Coronary artery (tissue), 2 donors: ENCODE data around the gene DCTN3.

ENCODE experiments used
- DNase-seq: peaks from one replicate; pipeline ENCODE4 v3.0.0-alpha.2; 2017; ENCODE audit warnings: low spot score
- H3K27ac ChIP-seq, 2 donors: fragments of 200-600 bp; sonication (generic); one replicate each; pipeline ENCODE4 v1.5.1; 2016 to 2019
- H3K4me3 ChIP-seq: fragments of 200-600 bp; sonication (generic); 2 replicates; pipeline ENCODE4 v1.5.1; 2016; ENCODE audit warnings: mild to moderate bottlenecking, moderate library complexity
- CTCF ChIP-seq: fragments of 200-600 bp; sonication (generic); IDR thresholded peaks from one replicate; pipeline ENCODE4 v1.5.1; 2019; ENCODE audit warnings: antibody characterized with exemption

Gene DCTN3

GRCh38 chr9:34581318-34581717 lies 39.0 kb downstream of the DCTN3 start:
- H3K27ac ChIP-seq, result no peak overlapping the region
- H3K4me3 ChIP-seq, result no peak overlapping the region
- no peak for DNase-seq
- TF ChIP-seq CTCF, result no peak

GRCh38 chr9:34580358-34580757 lies 39.9 kb downstream of the DCTN3 start:
- no peak for TF ChIP-seq CTCF
- no peak for DNase-seq
- Histone ChIP-seq H3K27ac (no peak overlapping the region), H3K4me3 (no peak overlapping the region)

GRCh38 chr9:34579808-34580163 lies 40.5 kb downstream of the DCTN3 start:
- TF ChIP-seq CTCF, result no peak
- H3K4me3 ChIP-seq, result no peak overlapping the region
- H3K27ac ChIP-seq, result no peak overlapping the region
- no peak for DNase-seq

GRCh38 chr9:34579104-34579807 lies 41.0 kb downstream of the DCTN3 start:
- no peak overlapping the region for H3K4me3 ChIP-seq
- peak overlapping the region in 1 of 2 donors; percentile 22 for H3K27ac ChIP-seq
- no peak for TF ChIP-seq CTCF
- no peak for DNase-seq

- no peak for DNase-seq
- Histone ChIP-seq H3K4me3 (peak overlapping the region; percentile 71), H3K27ac (peak overlapping the region in 1 of 2 donors; percentile 42)
- TF ChIP-seq CTCF, result no peak
Measured at GRCh38 chr9:34578241-34579103, 41.8 kb downstream of the DCTN3 start.

- no peak for TF ChIP-seq CTCF
- Histone ChIP-seq H3K27ac (peak overlapping the region in 1 of 2 donors; percentile 42), H3K4me3 (peak overlapping the region; percentile 71)
- no peak for DNase-seq
Measured at GRCh38 chr9:34577400-34578240, 42.7 kb downstream of the DCTN3 start.
